GM12892 (cell line): ENCODE measurements around the gene VARS2. TPM values are rescaled to one million over a fixed set of nuclear protein-coding genes. Genes with fewer than 3 reads are reported as not detected.
A peak's percentile ranks its signal among the peaks of the same experiment; 100 is the strongest.
"Not testable (repeated sequence)": the region's sequence is repeated elsewhere in the genome, so short reads cannot be mapped to it uniquely, and the experiment has no call there.

ENCODE experiments used
- DNase-seq: peaks from one replicate; pipeline ENCODE4 v3.0.0; 2011; ENCODE audit not compliant: insufficient read length
- FAIRE-seq: peaks from 2 replicates; lab custom pipeline; 2011; peaks lifted over from hg19 to GRCh38; lab: Jason Lieb, UNC
- POLR2A ChIP-seq: IDR thresholded peaks from 2 replicates; pipeline ENCODE4 v1.6.1; 2011; ENCODE audit warnings: low read depth, low read length, control low read depth
- POLR2AphosphoS5 ChIP-seq: IDR thresholded peaks from 2 replicates; pipeline ENCODE4 v1.6.1; 2011; ENCODE audit warnings: low read depth, low read length, control low read depth
- TAF1 ChIP-seq: IDR thresholded peaks from 2 replicates; pipeline ENCODE4 v1.6.1; 2011; ENCODE audit warnings: low read depth, mild to moderate bottlenecking, control low read depth, low read length, borderline replicate concordance
- polyA plus RNA-seq: library from polyadenylated mRNA; unstranded; fragments of >200 nt; gene quantifications from one replicate; pipeline ENCODE4 v1.2.1, GENCODE V29; 2012; ENCODE audit warnings: missing spikeins, inconsistent platforms; ENCODE audit not compliant: missing spikeins

The VARS2 gene
- polyA plus RNA-seq: 26.5 TPM

DNA sequence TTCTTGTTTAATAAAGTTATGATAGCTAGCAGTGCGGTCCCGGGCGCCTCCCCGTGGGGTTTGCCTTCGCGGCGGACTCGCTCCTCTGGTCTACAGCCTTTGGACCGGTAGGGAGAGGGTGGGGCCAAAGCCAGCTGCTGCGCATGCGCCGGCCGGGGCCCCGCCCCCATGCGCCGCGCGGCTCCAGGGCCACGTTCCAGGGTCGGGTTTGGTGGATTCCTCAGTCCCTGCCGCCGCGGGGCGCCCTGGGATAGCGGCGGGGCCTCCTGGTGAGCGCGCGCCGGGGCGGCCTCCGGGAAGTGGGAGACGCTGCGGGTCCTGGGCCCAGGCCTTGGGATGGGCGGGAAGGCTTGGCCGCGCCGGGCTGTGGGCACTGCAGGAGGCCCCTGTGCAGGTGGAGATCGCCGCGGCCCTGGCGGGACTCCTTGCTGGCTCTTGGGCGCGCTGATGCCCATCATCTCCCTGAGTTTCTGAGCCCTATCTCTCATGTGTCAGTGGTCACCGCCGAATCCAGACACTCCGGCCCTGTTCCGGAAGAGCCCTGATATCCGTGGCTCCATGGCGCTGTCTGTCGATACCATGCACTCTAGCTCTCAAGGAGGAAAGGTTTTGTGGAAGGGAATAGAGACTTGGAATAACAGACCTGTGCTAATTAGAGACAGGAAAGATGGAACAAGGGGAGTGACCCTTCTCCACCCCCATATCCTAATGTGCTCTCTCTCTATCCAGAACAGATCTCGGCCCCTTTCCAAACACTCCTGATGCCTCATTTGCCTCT is at the start of gene VARS2:
Gene VARS2, plus strand, starts transcription at position 163 of the 778 bp plus-strand sequence. Its CDS starts 599 bp downstream, at position 762.
- TF ChIP-seq TAF1 (no peak), POLR2AphosphoS5 (peak; percentile 47; the same call in 1 of the 2 replicates), POLR2A (peak; percentile 78; the same call in 1 of the 2 replicates)
- DNase-seq (peak; percentile 98), FAIRE-seq (peak; percentile 95)

DNA sequence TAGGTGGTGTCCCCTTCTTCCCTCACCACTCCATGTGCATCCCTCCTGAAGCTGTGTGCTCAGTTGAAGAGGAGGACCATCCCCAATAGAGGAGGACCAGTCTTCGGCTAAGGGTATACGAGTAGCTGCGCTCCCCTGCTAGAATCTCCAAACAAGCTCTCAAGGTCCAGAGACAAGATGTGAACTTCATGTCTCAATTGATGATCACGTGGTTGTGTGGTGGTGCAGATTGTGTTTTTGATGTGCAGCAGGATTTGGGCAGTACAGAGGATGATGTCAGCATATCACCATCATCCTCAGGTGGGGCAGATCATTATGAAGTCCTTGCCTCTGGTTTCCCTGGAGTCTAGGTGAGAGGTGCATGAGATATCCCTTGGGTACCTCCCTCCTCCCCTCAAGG is 49.7 kb upstream of the VARS2 start:
- FAIRE-seq (no peak), DNase-seq (no peak)
- TF ChIP-seq TAF1 (no peak), POLR2A (no peak), POLR2AphosphoS5 (no peak)

GRCh38 chr6:30869241-30869749 is 44.7 kb upstream of the VARS2 start:
- not testable (repeated sequence) for DNase-seq, FAIRE-seq

- FAIRE-seq (no peak), DNase-seq (no peak)
- TF ChIP-seq TAF1: no peak
- TF ChIP-seq POLR2AphosphoS5: no peak
- no peak for TF ChIP-seq POLR2A
Measured at GRCh38 chr6:30870546-30870945, 43.5 kb upstream of the VARS2 start.

DNA sequence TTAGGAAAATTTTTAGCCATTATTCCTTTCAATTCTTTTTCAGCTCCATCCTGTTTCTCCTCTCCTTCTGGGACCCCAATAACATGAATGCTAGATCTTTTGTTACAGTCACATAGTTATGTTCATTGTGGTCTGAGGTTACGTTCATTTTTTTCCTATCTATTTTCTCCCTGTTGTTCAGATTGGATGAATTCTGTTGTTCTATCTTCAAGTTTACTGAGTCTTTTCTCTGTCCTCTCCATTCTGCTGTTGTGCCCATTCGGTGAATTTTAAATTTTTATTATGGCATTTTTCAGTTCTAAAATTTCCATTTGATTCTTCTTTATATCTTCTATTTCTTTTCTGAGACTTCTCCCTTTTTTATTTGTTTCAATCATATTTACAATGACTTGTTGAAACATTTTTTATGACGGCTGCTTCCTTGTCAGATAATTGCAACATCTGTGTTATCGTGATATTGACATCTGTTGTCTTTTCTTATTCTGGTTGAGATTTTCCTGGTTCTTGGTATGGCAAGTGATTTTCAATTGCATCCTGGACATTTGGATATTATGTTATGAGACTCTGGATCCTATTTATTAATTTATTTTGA is 42.4 kb upstream of the VARS2 start:
- DNase-seq (no peak), FAIRE-seq (no peak)
- TF ChIP-seq POLR2A (no peak), TAF1 (no peak), POLR2AphosphoS5 (no peak)

- no peak for DNase-seq
- no peak for FAIRE-seq
Measured at GRCh38 chr6:30873137-30873640, 40.8 kb upstream of the VARS2 start.

GRCh38 chr6:30873795-30874194 is 40.2 kb upstream of the VARS2 start:
- not testable (repeated sequence) for DNase-seq, FAIRE-seq

More at GRCh38 chr6:30873137-30873640, 40.8 kb upstream of the VARS2 start:
- no peak for TF ChIP-seq POLR2AphosphoS5
- no peak for TF ChIP-seq TAF1
- no peak for TF ChIP-seq POLR2A

- FAIRE-seq: no peak
- TF ChIP-seq POLR2A (no peak), TAF1 (no peak), POLR2AphosphoS5 (no peak)
- DNase-seq: no peak
Measured at GRCh38 chr6:30875244-30876038, 38.6 kb upstream of the VARS2 start.

DNA sequence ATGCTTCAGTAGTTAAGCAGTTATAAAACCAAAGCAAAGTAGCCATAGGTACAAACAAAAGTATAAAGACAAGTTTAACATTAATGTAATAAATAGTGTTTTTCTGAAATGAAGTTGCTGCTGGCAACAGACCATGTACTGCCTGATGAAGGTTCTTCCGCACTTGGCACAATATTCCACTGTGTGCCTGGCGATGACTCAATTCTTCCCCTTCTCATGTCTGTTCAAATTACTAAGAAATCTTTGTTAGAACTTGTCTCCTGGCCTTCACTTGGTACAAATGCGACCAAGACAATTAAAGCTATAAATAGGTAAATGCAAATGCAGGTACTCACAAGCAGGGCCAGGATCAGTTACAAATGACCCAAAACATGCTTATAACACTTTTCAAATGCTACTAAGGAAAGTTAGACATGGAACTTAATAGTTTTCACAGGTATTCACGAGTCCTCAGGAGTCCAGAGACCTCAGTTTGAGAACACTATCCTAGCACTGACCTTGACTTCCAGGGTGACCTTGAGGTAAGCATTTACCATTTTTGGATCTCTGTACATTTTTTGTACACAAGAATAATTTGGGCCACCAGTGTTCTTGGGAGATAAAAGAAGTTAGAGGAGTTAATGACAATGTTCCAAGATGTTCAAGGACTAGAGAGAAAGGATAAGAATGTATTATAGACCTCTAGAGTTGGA is 37.9 kb upstream of the VARS2 start:
- no peak for DNase-seq
- FAIRE-seq: no peak
- TF ChIP-seq POLR2A: no peak
- TF ChIP-seq TAF1: no peak
- no peak for TF ChIP-seq POLR2AphosphoS5

DNA sequence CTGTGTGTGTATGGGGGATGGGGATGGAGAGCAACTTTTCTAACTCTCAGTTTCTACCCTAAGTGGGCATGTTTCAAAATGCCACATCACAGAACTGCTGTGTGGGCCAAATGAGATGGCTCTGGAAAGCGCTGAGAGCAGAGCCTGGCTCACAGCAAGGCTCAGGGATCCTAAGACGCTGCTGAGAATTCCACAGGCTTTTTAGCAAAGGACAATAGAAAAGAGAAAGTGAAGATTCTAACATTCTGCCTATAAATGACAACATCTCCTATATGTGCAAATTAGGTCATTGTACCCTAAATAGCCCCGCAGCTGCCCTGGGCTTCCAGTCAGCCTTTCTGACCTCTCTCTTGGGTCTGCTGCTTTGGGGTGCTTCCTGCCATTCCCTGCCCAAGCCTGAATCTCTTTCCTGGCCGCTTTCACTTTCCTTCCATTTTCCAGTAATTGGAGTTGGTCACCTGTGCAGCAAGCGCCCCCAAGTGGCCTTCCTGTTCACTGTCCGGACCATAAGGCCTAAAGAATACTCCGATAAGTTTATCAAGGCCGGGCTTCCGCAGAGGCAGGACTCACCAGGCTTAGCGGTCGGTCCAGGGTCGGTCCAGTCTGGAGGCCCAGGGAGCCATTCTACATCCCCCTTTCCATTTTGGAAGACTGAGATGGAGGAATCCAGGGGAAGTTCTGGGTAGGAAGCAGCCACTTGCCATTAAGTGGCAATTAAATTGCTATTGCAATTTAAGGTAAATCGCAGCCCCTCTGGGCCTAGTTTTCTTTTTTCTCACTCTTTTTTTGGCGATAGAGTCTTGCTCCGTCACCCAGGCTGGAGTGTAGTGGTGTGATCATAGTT is 36.4 kb upstream of the VARS2 start:
- DNase-seq (no peak), FAIRE-seq (peak; percentile 53)
- TF ChIP-seq POLR2A (no peak), POLR2AphosphoS5 (no peak), TAF1 (no peak)
